ENCODE measurements around the gene ANP32A. TPM values are rescaled to one million over a fixed set of nuclear protein-coding genes. Genes with fewer than 3 reads are reported as not detected.

ANP32A gene
- total RNA-seq, 1 experiment from 2014 or later = 250 TPM

DNA sequence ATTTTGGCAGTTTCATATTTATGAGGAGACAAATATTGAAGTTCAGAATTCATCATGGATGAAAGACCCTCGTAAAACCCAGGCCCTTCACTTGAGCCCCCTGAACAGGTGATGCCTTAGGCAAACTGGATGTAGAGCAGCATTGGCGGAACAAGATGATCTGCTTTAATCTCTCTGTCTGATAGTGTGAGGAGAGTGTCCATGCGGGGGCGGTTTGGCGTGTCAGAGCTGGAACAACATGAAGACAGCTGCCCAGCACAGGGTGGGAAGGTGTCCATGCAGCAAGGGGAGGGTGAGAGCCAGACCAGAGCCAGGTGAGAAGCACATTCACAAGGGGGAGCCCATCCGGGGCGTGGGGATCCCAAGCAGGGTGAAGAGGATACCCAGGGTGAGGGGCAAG lies 31.8 kb upstream of the ANP32A start:
- TF ChIP-seq, protein P1, sequence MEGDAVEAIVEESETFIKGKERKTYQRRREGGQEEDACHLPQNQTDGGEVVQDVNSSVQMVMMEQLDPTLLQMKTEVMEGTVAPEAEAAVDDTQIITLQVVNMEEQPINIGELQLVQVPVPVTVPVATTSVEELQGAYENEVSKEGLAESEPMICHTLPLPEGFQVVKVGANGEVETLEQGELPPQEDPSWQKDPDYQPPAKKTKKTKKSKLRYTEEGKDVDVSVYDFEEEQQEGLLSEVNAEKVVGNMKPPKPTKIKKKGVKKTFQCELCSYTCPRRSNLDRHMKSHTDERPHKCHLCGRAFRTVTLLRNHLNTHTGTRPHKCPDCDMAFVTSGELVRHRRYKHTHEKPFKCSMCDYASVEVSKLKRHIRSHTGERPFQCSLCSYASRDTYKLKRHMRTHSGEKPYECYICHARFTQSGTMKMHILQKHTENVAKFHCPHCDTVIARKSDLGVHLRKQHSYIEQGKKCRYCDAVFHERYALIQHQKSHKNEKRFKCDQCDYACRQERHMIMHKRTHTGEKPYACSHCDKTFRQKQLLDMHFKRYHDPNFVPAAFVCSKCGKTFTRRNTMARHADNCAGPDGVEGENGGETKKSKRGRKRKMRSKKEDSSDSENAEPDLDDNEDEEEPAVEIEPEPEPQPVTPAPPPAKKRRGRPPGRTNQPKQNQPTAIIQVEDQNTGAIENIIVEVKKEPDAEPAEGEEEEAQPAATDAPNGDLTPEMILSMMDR (IDR thresholded peaks at IDR 0.05; ENCODE audit: unreplicated experiment) = no peak
- no peak overlapping the region for H3K27ac Mint-ChIP-seq (ENCODE audit: unreplicated experiment)
- no peak overlapping the region for H3K4me3 Mint-ChIP-seq (ENCODE audit: low read depth, unreplicated experiment)
- BruUV-seq (replicated peaks) = no TSS peak
- no peaks in the 10 kb centered on the region for H3K36me3 Mint-ChIP-seq (ENCODE audit: insufficient read depth, unreplicated experiment)
- H3K27me3 Mint-ChIP-seq (ENCODE audit: unreplicated experiment) = peaks cover 49% of the 10 kb centered on the region
- DNase-seq = no peak
- no peaks in the 10 kb centered on the region for H3K4me1 Mint-ChIP-seq (ENCODE audit: low read depth, unreplicated experiment)
- intact Hi-C loops (cut with micrococcal nuclease; ENCODE audit: unreplicated experiment) = no loop called here
- CTCF ChIA-PET = interaction anchor here (0.9 kb wide), 1 partner anchor 15 kb away, joined by 3 read pairs; no protein-coding TSS in a partner anchor
- H3K9me3 Mint-ChIP-seq (ENCODE audit: low read depth, unreplicated experiment) = peaks cover 6% of the 10 kb centered on the region

DNA sequence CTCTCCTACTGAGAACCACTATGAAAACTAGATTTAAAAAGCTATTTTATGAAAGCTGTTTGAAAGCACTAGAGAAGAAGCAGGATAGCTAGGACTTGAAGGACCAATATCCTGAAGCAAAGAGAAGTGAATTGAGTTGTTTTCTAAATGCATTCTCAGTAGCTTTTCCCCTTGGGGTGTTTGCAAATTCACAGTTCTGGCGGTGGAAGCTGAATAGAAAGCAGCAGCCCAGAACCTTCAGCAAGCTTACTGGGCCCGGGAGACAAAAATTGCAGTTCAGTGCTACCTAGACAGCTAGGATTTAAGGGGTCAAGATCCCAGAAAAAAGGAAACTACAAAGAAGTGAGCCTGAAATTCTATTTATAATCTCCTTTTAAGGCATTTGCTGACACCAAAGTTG lies 31.3 kb upstream of the ANP32A start:
- intact Hi-C loops (cut with micrococcal nuclease; ENCODE audit: unreplicated experiment) = no loop called here
- Mint-ChIP-seq H3K4me3 (ENCODE audit: low read depth, unreplicated experiment) (no peak overlapping the region), H3K36me3 (ENCODE audit: insufficient read depth, unreplicated experiment) (no peaks in the 10 kb centered on the region), H3K4me1 (ENCODE audit: low read depth, unreplicated experiment) (no peaks in the 10 kb centered on the region), H3K9me3 (ENCODE audit: low read depth, unreplicated experiment) (peaks cover 3% of the 10 kb centered on the region), H3K27ac (ENCODE audit: unreplicated experiment) (no peak overlapping the region), H3K27me3 (ENCODE audit: unreplicated experiment) (peaks cover 49% of the 10 kb centered on the region)
- CTCF ChIA-PET = interaction anchor here (0.9 kb wide), 1 partner anchor 16 kb away, joined by 3 read pairs; no protein-coding TSS in a partner anchor
- DNase-seq = no peak
- no TSS peak for BruUV-seq (replicated peaks)
- TF ChIP-seq, protein P1 (IDR thresholded peaks at IDR 0.05; ENCODE audit: unreplicated experiment) = no peak

DNA sequence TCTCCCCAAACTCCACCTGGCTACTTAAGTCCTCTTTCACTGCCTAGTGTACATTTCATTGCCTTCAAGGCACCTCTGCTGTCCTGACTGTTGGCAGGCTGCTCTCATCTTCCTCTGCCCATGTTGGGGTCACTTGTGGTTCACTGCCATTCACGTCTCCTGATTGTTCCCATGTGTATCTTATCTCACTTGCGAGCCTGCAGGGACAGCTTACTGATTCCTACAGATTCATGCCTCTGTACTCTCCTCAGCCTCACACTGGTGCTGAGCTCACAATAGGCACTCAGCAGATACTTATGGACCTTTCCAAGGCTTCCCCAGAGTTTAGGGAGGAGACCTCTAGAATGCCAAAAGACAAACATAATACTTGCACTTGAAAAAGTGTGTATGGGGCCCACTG lies 28.8 kb upstream of the ANP32A start:
- no TSS peak for BruUV-seq (replicated peaks)

DNA sequence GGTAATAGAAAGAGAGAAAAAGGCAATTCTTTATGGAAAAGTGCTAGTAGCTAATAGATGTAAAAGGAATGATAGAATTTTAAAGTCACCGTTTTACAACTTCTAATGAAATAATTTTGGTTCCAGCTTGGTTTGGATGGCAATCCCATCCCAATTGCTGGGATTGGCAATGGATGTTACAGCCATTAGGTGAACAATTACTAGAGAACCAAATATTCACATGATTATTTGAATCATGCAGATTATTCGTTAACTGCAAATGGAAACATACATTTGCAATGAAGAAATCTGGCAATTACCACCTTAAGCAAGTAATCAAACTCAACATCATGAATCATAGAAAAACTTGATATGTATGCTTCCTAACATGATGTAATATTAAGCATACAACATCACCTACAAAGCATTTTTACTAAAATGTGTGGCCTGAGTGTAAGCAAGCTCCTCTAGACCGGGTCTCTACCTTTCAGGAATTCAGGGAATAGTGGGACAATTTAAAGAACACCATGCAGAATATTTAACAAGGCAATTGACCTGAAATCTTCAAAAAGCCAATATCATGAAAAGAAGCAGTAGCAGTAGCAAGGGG lies 26.2 kb upstream of the ANP32A start:
- no TSS peak for BruUV-seq (replicated peaks)
- Mint-ChIP-seq H3K4me1 (ENCODE audit: low read depth, unreplicated experiment) (peaks cover 6% of the 10 kb centered on the region), H3K36me3 (ENCODE audit: insufficient read depth, unreplicated experiment) (no peaks in the 10 kb centered on the region), H3K27ac (ENCODE audit: unreplicated experiment) (no peak overlapping the region), H3K4me3 (ENCODE audit: low read depth, unreplicated experiment) (no peak overlapping the region), H3K27me3 (ENCODE audit: unreplicated experiment) (peaks cover 66% of the 10 kb centered on the region), H3K9me3 (ENCODE audit: low read depth, unreplicated experiment) (no peaks in the 10 kb centered on the region)
- TF ChIP-seq, protein P1 (IDR thresholded peaks at IDR 0.05; ENCODE audit: unreplicated experiment) = no peak
- intact Hi-C loops (cut with micrococcal nuclease; ENCODE audit: unreplicated experiment) = no loop called here
- no peak for DNase-seq
- CTCF ChIA-PET = no interaction called here

More for the DNA sequence above, 28.8 kb upstream of the ANP32A start:
- peaks cover 61% of the 10 kb centered on the region for H3K27me3 Mint-ChIP-seq (ENCODE audit: unreplicated experiment)
- intact Hi-C loops (cut with micrococcal nuclease; ENCODE audit: unreplicated experiment) = no loop called here
- no peak overlapping the region for H3K27ac Mint-ChIP-seq (ENCODE audit: unreplicated experiment)
- no peak overlapping the region for H3K4me3 Mint-ChIP-seq (ENCODE audit: low read depth, unreplicated experiment)
- no peaks in the 10 kb centered on the region for H3K36me3 Mint-ChIP-seq (ENCODE audit: insufficient read depth, unreplicated experiment)
- H3K9me3 Mint-ChIP-seq (ENCODE audit: low read depth, unreplicated experiment) = no peaks in the 10 kb centered on the region
- no peaks in the 10 kb centered on the region for H3K4me1 Mint-ChIP-seq (ENCODE audit: low read depth, unreplicated experiment)
- CTCF ChIA-PET = no interaction called here
- TF ChIP-seq, protein P1 (IDR thresholded peaks at IDR 0.05; ENCODE audit: unreplicated experiment) = no peak
- DNase-seq = no peak
